ENCODE data around the gene NQO2.

DNA sequence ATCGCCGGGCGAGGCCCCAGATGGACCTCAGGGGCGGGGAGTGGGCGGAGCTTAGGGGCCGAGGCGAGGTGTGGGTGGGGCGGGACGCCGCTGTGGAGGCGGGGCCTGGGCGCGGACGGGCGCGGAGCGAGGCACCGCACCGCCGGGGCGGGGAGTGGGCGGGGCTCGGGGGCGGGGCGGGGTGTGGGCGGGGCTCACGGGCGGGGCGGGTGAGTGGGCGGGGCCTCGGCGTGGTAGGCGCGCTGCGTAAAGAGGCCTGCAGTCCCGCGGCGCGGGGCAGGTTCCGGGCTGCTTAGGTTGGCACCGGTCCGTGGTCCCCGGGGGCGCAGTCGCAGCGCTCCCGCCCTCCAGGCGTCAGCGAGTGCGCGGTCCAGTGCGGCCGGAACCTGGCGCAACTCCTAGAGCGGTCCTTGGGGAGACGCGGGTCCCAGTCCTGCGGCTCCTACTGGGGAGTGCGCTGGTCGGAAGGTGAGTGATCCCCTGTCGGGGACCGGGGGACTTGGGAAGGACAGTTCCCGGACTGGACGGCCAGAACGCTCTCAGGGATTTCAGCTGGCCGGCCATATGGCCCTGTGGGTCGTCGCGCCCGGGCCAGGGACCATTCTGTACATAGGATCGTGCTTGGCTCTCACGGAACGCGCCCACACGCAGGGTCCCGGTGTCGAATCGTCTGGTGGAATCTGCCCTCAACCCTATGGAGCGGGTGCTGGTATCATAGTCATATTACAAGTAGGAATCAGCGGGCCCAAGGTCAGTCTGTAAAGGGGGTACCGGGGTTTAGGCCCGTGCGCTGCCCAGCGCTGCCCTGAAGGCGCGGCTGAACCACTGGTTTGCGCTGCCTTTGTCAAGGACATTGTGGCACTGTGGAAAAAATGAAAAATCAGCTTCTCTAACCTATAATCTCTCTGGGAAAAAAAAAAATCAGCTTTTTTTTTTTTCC is at the start of gene NQO2:
- TF ChIP-seq CTCF (IDR thresholded peaks at IDR 0.05 in 8 of 11, conservative IDR thresholded peaks at IDR 0.05 in 3 of 11) (peak in 3 of 11 experiments; percentile 10 to 51 (median 22)), POLR2A (IDR thresholded peaks at IDR 0.05) (peak; percentile 45 to 81 (median 74)), POLR2AphosphoS5 (IDR thresholded peaks at IDR 0.05) (peak; percentile 94 to 97 (median 94))
